ENCODE measurements around the gene DPP9.

DPP9 gene

GRCh38 chr19:4692251-4693077 is 31.2 kb downstream of the DPP9 start:
- no peak overlapping the region for H3K4me3 ChIP-seq (ENCODE audit: control insufficient read depth, low read depth, low read length)
- DNase-seq (ENCODE audit: low read depth) = no peak
- no peak for TF ChIP-seq CTCF (IDR thresholded peaks at IDR 0.05; ENCODE audit: control insufficient read depth, insufficient read depth, low read depth, low read length, missing control alignments)

GRCh38 chr19:4691373-4691772 is 32.3 kb downstream of the DPP9 start:
- DNase-seq (ENCODE audit: low read depth) = no peak

GRCh38 chr19:4690361-4690760 is 33.3 kb downstream of the DPP9 start:
- DNase-seq (ENCODE audit: low read depth) = no peak
- no peak for TF ChIP-seq CTCF (IDR thresholded peaks at IDR 0.05; ENCODE audit: control insufficient read depth, insufficient read depth, low read depth, low read length, missing control alignments)
- no peak overlapping the region for H3K4me3 ChIP-seq (ENCODE audit: control insufficient read depth, low read depth, low read length)

More at GRCh38 chr19:4691373-4691772, 32.3 kb downstream of the DPP9 start:
- no peak overlapping the region for H3K4me3 ChIP-seq (ENCODE audit: control insufficient read depth, low read depth, low read length)
- TF ChIP-seq CTCF (IDR thresholded peaks at IDR 0.05; ENCODE audit: control insufficient read depth, insufficient read depth, low read depth, low read length, missing control alignments) = no peak

- no peak for DNase-seq (ENCODE audit: low read depth)
- no peak for TF ChIP-seq CTCF (IDR thresholded peaks at IDR 0.05; ENCODE audit: control insufficient read depth, insufficient read depth, low read depth, low read length, missing control alignments)
- no peak overlapping the region for H3K4me3 ChIP-seq (ENCODE audit: control insufficient read depth, low read depth, low read length)
Observed at GRCh38 chr19:4689403-4689802, 34.2 kb downstream of the DPP9 start.

GRCh38 chr19:4688587-4688986 is 35.1 kb downstream of the DPP9 start:
- no peak for DNase-seq (ENCODE audit: low read depth)
- no peak overlapping the region for H3K4me3 ChIP-seq (ENCODE audit: control insufficient read depth, low read depth, low read length)
- TF ChIP-seq CTCF (IDR thresholded peaks at IDR 0.05; ENCODE audit: control insufficient read depth, insufficient read depth, low read depth, low read length, missing control alignments) = no peak

- DNase-seq (ENCODE audit: low read depth) = no peak
- no peak for TF ChIP-seq CTCF (IDR thresholded peaks at IDR 0.05; ENCODE audit: control insufficient read depth, insufficient read depth, low read depth, low read length, missing control alignments)
- no peak overlapping the region for H3K4me3 ChIP-seq (ENCODE audit: control insufficient read depth, low read depth, low read length)
Observed at GRCh38 chr19:4687396-4687795, 36.2 kb downstream of the DPP9 start.

Measured in AG09309 (cell line).